GM21528 (cell line): ENCODE measurements around the gene ITGB7.

Experiments
- ATAC-seq: cut with Tn5 transposase; IDR thresholded peaks from one replicate; pipeline ENCODE4 v1.9.1; 2021; ENCODE audit warnings: mild to moderate bottlenecking, moderate library complexity; ENCODE audit not compliant: unreplicated experiment, low FRiP score

ITGB7 gene

GRCh38 chr12:53198486-53199110 lies 8.5 kb downstream of the ITGB7 start:
- ATAC-seq, result no peak

- ATAC-seq, result no peak
Measured at GRCh38 chr12:53197011-53197640, 9.9 kb downstream of the ITGB7 start.

- ATAC-seq, result no peak
Measured at GRCh38 chr12:53196486-53196885, 10.6 kb downstream of the ITGB7 start.

- no peak for ATAC-seq
Measured at GRCh38 chr12:53195516-53196420, 11.3 kb downstream of the ITGB7 start.

GRCh38 chr12:53194973-53195372 lies 12.1 kb downstream of the ITGB7 start:
- no peak for ATAC-seq

GRCh38 chr12:53193985-53194716 lies 12.9 kb downstream of the ITGB7 start:
- ATAC-seq, result no peak

GRCh38 chr12:53193040-53193439 lies 14.0 kb downstream of the ITGB7 start:
- ATAC-seq, result no peak

GRCh38 chr12:53192531-53193021 lies 14.5 kb downstream of the ITGB7 start:
- no peak for ATAC-seq

- no peak for ATAC-seq
Measured at GRCh38 chr12:53191885-53192530, 15.0 kb downstream of the ITGB7 start.

- ATAC-seq, result no peak
Measured at GRCh38 chr12:53191096-53191884, 15.8 kb downstream of the ITGB7 start.

- no peak for ATAC-seq
Measured at GRCh38 chr12:53190108-53190729, 16.8 kb downstream of the ITGB7 start.

- no peak for ATAC-seq
Measured at GRCh38 chr12:53187145-53187899, 19.7 kb downstream of the ITGB7 start.

- no peak for ATAC-seq
Measured at GRCh38 chr12:53186745-53187144, 20.3 kb downstream of the ITGB7 start.

- ATAC-seq, result no peak
Measured at GRCh38 chr12:53185582-53186153, 21.4 kb downstream of the ITGB7 start.

GRCh38 chr12:53184828-53185227 lies 22.2 kb downstream of the ITGB7 start:
- ATAC-seq, result no peak

GRCh38 chr12:53182903-53183302 lies 24.1 kb downstream of the ITGB7 start:
- no peak for ATAC-seq

GRCh38 chr12:53181935-53182334 lies 25.1 kb downstream of the ITGB7 start:
- ATAC-seq, result no peak
